SK-N-SH (cell line): Measurements from ENCODE around the gene CDC25A. TPM values are rescaled to one million over a fixed set of nuclear protein-coding genes. Genes with fewer than 3 reads are reported as not detected.

Experiments used
- CTCF ChIA-PET: fragments of 300-600, 350-600 bp; formaldehyde crosslinking; extraction: SDS; loops from one replicate; lab custom pipeline; 2021; lab: Yijun Ruan, JAX
- POLR2A ChIA-PET: fragments of 350-600 bp; sonication (Branson Sonifier 250); formaldehyde crosslinking; extraction: SDS; loops from one replicate; lab custom pipeline; 2020; ENCODE audit warnings: antibody characterized with exemption, inconsistent platforms; lab: Yijun Ruan, JAX
- DNase-seq: peaks from one replicate; pipeline ENCODE4 v3.0.0; 2012
- H2AFZ ChIP-seq: fragments of 200-600 bp; sonication (generic); 2 replicates; pipeline ENCODE4 v1.8.1; 2016; ENCODE audit warnings: antibody characterized with exemption, mild to moderate bottlenecking, low read depth
- H3F3A ChIP-seq: fragments of 200-600 bp; sonication (generic); replicated peaks from 2 replicates; pipeline ENCODE3; 2016; ENCODE audit warnings: antibody characterized with exemption, mild to moderate bottlenecking; ENCODE audit not compliant: insufficient read depth
- H3K27ac ChIP-seq, 2 experiments: fragments of 200-500 bp in 1 of 2; fragments of 200-600 bp in 1 of 2; sonication (Bioruptor generic) in 1 of 2; sonication (generic), shearing (Covaris generic) in 1 of 2; 2 replicates each; pipeline versions ENCODE4 v1.5.1 to v1.6.1; 2014 to 2016; ENCODE audit warnings: low read depth in 2 of 2, inconsistent platforms in 1 of 2, low read length in 1 of 2, mild to moderate bottlenecking in 1 of 2, mixed read lengths in 1 of 2
- H3K27me3 ChIP-seq: fragments of 200-600 bp; sonication (generic), shearing (Covaris generic); 2 replicates; pipeline ENCODE4 v1.6.1; 2016; ENCODE audit warnings: mixed run types; ENCODE audit not compliant: insufficient read depth
- H3K36me3 ChIP-seq, 2 experiments: fragments of 200-500 bp in 1 of 2; fragments of 200-600 bp in 1 of 2; sonication (Bioruptor generic) in 1 of 2; sonication (generic) in 1 of 2; replicated peaks in 1 of 2; 2 replicates each; pipeline versions ENCODE3 to v1.5.1; 2014 to 2016; ENCODE audit warnings: low read length in 1 of 2, mild to moderate bottlenecking in 1 of 2; ENCODE audit not compliant: insufficient read depth in 2 of 2, control insufficient read depth in 1 of 2
- H3K4me1 ChIP-seq, 2 experiments: fragments of 200-500 bp in 1 of 2; fragments of 200-600 bp in 1 of 2; sonication (Bioruptor generic) in 1 of 2; sonication (generic), shearing (Covaris generic) in 1 of 2; 2 replicates each; pipeline versions ENCODE4 v1.5.1 to v1.6.1; 2014 to 2016; ENCODE audit warnings: low read depth in 1 of 2, low read length in 1 of 2, mixed run types in 1 of 2; ENCODE audit not compliant: insufficient read depth in 2 of 2, control insufficient read depth in 1 of 2
- H3K4me2 ChIP-seq: fragments of 200-600 bp; sonication (generic), shearing (Covaris generic); 2 replicates; pipeline ENCODE4 v1.6.1; 2017; ENCODE audit warnings: mixed run types
- H3K4me3 ChIP-seq, 2 experiments: fragments of 200-500 bp in 1 of 2; fragments of 200-600 bp in 1 of 2; sonication (Bioruptor generic) in 1 of 2; sonication (generic), shearing (Covaris generic) in 1 of 2; 2 replicates each; pipeline versions ENCODE4 v1.5.1 to v1.8.1; 2014 to 2016; ENCODE audit warnings: low read depth in 2 of 2, inconsistent platforms in 1 of 2, low read length in 1 of 2, mild to moderate bottlenecking in 1 of 2, mixed read lengths in 1 of 2, moderate library complexity in 1 of 2
- H3K79me2 ChIP-seq: fragments of 200-600 bp; sonication (generic); 2 replicates; pipeline ENCODE4 v1.8.1; 2017; ENCODE audit warnings: mild to moderate bottlenecking; ENCODE audit not compliant: insufficient read depth
- H3K9ac ChIP-seq: fragments of 200-600 bp; sonication (generic); 2 replicates; pipeline ENCODE4 v1.6.1; 2017; ENCODE audit warnings: mixed run types
- H3K9me2 ChIP-seq: fragments of 200-600 bp; sonication (generic); 2 replicates; pipeline ENCODE4 v1.6.1; 2017; ENCODE audit warnings: mixed run types
- H3K9me3 ChIP-seq: fragments of 200-600 bp; sonication (generic); 2 replicates; pipeline ENCODE4 v1.6.1; 2017; ENCODE audit warnings: mixed run types, mild to moderate bottlenecking, moderate library complexity
- H4K20me1 ChIP-seq: fragments of 200-600 bp; sonication (generic); 2 replicates; pipeline ENCODE4 v1.6.1; 2017; ENCODE audit warnings: mild to moderate bottlenecking, mixed run types; ENCODE audit not compliant: insufficient read depth
- CTCF ChIP-seq: fragments of 200-600 bp; sonication (generic); IDR thresholded peaks from 2 replicates; pipeline ENCODE4 v1.6.1; 2017; ENCODE audit warnings: antibody characterized with exemption, mild to moderate bottlenecking, moderate library complexity
- ELF1 ChIP-seq: IDR thresholded peaks from 2 replicates; pipeline ENCODE4 v1.4.0; 2012
- FOSL2 ChIP-seq: IDR thresholded peaks from 2 replicates; pipeline ENCODE4 v1.4.0; 2012; ENCODE audit warnings: low read depth, mild to moderate bottlenecking, moderate library complexity, borderline replicate concordance
- FOXJ3 ChIP-seq: sonication (generic); formaldehyde crosslinking; IDR thresholded peaks from 2 replicates; pipeline ENCODE4 v1.5.1; 2020; ENCODE audit warnings: mild to moderate bottlenecking, missing genetic modification reagents
- GABPA ChIP-seq: IDR thresholded peaks from 2 replicates; pipeline ENCODE4 v1.4.0; 2012; ENCODE audit warnings: low read depth, mild to moderate bottlenecking
- GATA2 ChIP-seq: sonication (generic); formaldehyde crosslinking; IDR thresholded peaks from 2 replicates; pipeline ENCODE4 v1.5.0; 2020; ENCODE audit warnings: mild to moderate bottlenecking, missing genetic modification reagents
- MAX ChIP-seq: IDR thresholded peaks from 2 replicates; pipeline ENCODE4 v1.4.0; 2012; ENCODE audit warnings: low read depth
- NRF1 ChIP-seq: IDR thresholded peaks from 2 replicates; pipeline ENCODE4 v1.6.1; 2012; ENCODE audit warnings: low read depth, mild to moderate bottlenecking, low read length
- POLR2AphosphoS5 ChIP-seq: IDR thresholded peaks from 2 replicates; pipeline ENCODE4 v1.6.1; 2012; ENCODE audit warnings: low read depth, low read length
- RAD21 ChIP-seq: IDR thresholded peaks from 2 replicates; pipeline ENCODE4 v1.6.1; 2012; ENCODE audit warnings: mild to moderate bottlenecking, low read length
- RCOR1 ChIP-seq: fragments of 150-350 bp; IDR thresholded peaks from 2 replicates; pipeline ENCODE4 v1.6.1; 2017; ENCODE audit warnings: antibody characterized with exemption, low read length
- SIN3A ChIP-seq: IDR thresholded peaks from 2 replicates; pipeline ENCODE4 v1.6.1; 2012; ENCODE audit warnings: low read depth, mild to moderate bottlenecking, low read length, moderate library complexity, borderline replicate concordance
- SMC3 ChIP-seq: IDR thresholded peaks from 2 replicates; pipeline ENCODE4 v1.6.1; 2012; ENCODE audit warnings: low read depth, low read length, improper control_type of control experiment
- TAF1 ChIP-seq: IDR thresholded peaks from 2 replicates; pipeline ENCODE4 v1.6.1; 2012; ENCODE audit warnings: low read depth, mild to moderate bottlenecking, low read length, moderate library complexity, borderline replicate concordance
- TEAD4 ChIP-seq: IDR thresholded peaks from 2 replicates; pipeline ENCODE4 v1.4.0; 2012; ENCODE audit warnings: mild to moderate bottlenecking, borderline replicate concordance; ENCODE audit not compliant: insufficient read depth
- USF1 ChIP-seq: IDR thresholded peaks from 2 replicates; pipeline ENCODE4 v1.4.0; 2012; ENCODE audit warnings: low read depth, borderline replicate concordance
- ZBTB33 ChIP-seq: IDR thresholded peaks from 2 replicates; pipeline ENCODE4 v1.4.0; 2012; ENCODE audit warnings: low read depth, borderline replicate concordance
- WGBS: methylation state at CpG from one replicate; pipeline ENCODE4 v1.1.6; 2017; ENCODE audit warnings: low lambda C conversion rate; 5-methylcytosine and 5-hydroxymethylcytosine counted together
- polyA plus RNA-seq, 3 experiments: library from polyadenylated mRNA; depleted of rRNA; stranded (reverse); fragments of >200 nt; gene quantifications; 2 replicates each; pipeline ENCODE4 v1.2.3, GENCODE V29; 2012

Gene CDC25A
- polyA plus RNA-seq, 1 of the 3 experiments (the other 2 are of a cell fraction), result 3.3 TPM

GRCh38 chr3:48199117-48199516 is 10.9 kb upstream of the CDC25A start:
- Histone ChIP-seq H2AFZ (no peak overlapping the region), H3F3A (peaks cover 2% of the 10 kb centered on the region), H3K4me1 (no peaks in the 10 kb centered on the region), H3K79me2 (no peaks in the 10 kb centered on the region), H3K9ac (no peak overlapping the region), H3K9me3 (no peaks in the 10 kb centered on the region), H4K20me1 (no peaks in the 10 kb centered on the region), H3K27ac (no peak overlapping the region), H3K27me3 (no peaks in the 10 kb centered on the region), H3K36me3 (no peaks in the 10 kb centered on the region), H3K4me2 (no peak overlapping the region), H3K9me2 (no peaks in the 10 kb centered on the region), H3K4me3 (no peak overlapping the region)
- no peak for DNase-seq
- CTCF ChIA-PET, result interaction anchor here (1.2 to 1.5 kb wide), 2 partner anchors 12 to 237 kb away, joined by 3 to 4 read pairs; no protein-coding TSS in a partner anchor
- TF ChIP-seq SIN3A (no peak), NRF1 (no peak)
- POLR2A ChIA-PET, result no interaction called here

GRCh38 chr3:48196611-48197010 is 8.4 kb upstream of the CDC25A start:
- no peak for DNase-seq
- Histone ChIP-seq H3F3A (peaks cover 3% of the 10 kb centered on the region), H3K9ac (no peak overlapping the region), H2AFZ (no peak overlapping the region), H3K4me3 (no peak overlapping the region), H3K27ac (no peak overlapping the region), H3K36me3 (no peaks in the 10 kb centered on the region), H3K4me2 (no peak overlapping the region), H3K4me1 (no peaks in the 10 kb centered on the region), H3K9me2 (no peaks in the 10 kb centered on the region), H3K9me3 (no peaks in the 10 kb centered on the region), H3K79me2 (no peaks in the 10 kb centered on the region), H3K27me3 (no peaks in the 10 kb centered on the region), H4K20me1 (no peaks in the 10 kb centered on the region)
- ChIA-PET POLR2A (no interaction called here), CTCF (interaction anchor here (0.8 to 6.9 kb wide), 2 partner anchors 74 to 239 kb away, joined by 3 to 93 read pairs; no protein-coding TSS in a partner anchor)
- 60% methylated on average over 1 of the region's 1 CpG for WGBS
- no peak for TF ChIP-seq SIN3A
- no peak for TF ChIP-seq CTCF
- TF ChIP-seq POLR2AphosphoS5, result no peak
- TF ChIP-seq ELF1, result no peak
- no peak for TF ChIP-seq RAD21
- no peak for TF ChIP-seq SMC3
- no peak for TF ChIP-seq TAF1
- TF ChIP-seq TEAD4, result no peak
- no peak for TF ChIP-seq NRF1
- no peak for TF ChIP-seq GABPA
- TF ChIP-seq MAX, result no peak
- TF ChIP-seq FOSL2, result no peak
- no peak for TF ChIP-seq RCOR1
- TF ChIP-seq FOXJ3 (CRISPR knock-in tag), result no peak
- TF ChIP-seq USF1, result no peak
- no peak for TF ChIP-seq GATA2
- TF ChIP-seq ZBTB33, result no peak
